K562 (cell line): ENCODE measurements around the gene SLC4A2. TPM values are rescaled to one million over a fixed set of nuclear protein-coding genes. Genes with fewer than 3 reads are reported as not detected.

Source experiments
- ARNT ChIP-seq, 2 experiments: fragments of 450-650 bp; IDR thresholded peaks; 2 replicates each; pipeline ENCODE4 v1.6.1; 2016; ENCODE audit warnings: mild to moderate bottlenecking in 1 of 2
- CTCF ChIP-seq, 3 experiments: IDR thresholded peaks in 2 of 3; conservative IDR thresholded peaks in 1 of 3; 2 replicates each; pipeline ENCODE4 v1.5.1; 2011 to 2012; ENCODE audit warnings: low read length in 3 of 3, mild to moderate bottlenecking in 3 of 3, control low read depth in 2 of 3, improper control_type of control experiment in 1 of 3, inconsistent platforms in 1 of 3, low read depth in 1 of 3, mixed read lengths in 1 of 3, moderate library complexity in 1 of 3; ENCODE audit not compliant: insufficient read depth in 2 of 3
- FOS ChIP-seq: IDR thresholded peaks from 3 replicates; pipeline ENCODE4 v1.6.1; 2011; ENCODE audit not compliant: insufficient read length; ENCODE audit errors: extremely low read depth
- JUN ChIP-seq, 2 experiments: sonication (generic) in 1 of 2; formaldehyde crosslinking in 1 of 2; IDR thresholded peaks; 2 replicates each; pipeline versions ENCODE4 v1.6.1 to v1.8.0; 2012 to 2022; ENCODE audit warnings: borderline replicate concordance in 2 of 2, mild to moderate bottlenecking in 2 of 2, improper control_type of control experiment in 1 of 2, low read depth in 1 of 2, low read length in 1 of 2, missing genetic modification reagents in 1 of 2
- KLF13 ChIP-seq: fragments of 450-650 bp; IDR thresholded peaks from 2 replicates; pipeline ENCODE4 v1.6.1; 2016; ENCODE audit warnings: missing genetic modification characterization, low read depth, mild to moderate bottlenecking, missing compliant biosample characterization, moderate library complexity, borderline replicate concordance
- L3MBTL2 ChIP-seq: fragments of 450-650 bp; IDR thresholded peaks from 2 replicates; pipeline ENCODE4 v1.6.1; 2016; ENCODE audit warnings: mild to moderate bottlenecking, moderate library complexity
- SIX5 ChIP-seq, 2 experiments: IDR thresholded peaks; 2 replicates each; pipeline ENCODE4 v1.6.1; 2011; ENCODE audit warnings: low read length in 2 of 2, borderline replicate concordance in 1 of 2, low read depth in 1 of 2, mild to moderate bottlenecking in 1 of 2, moderate library complexity in 1 of 2; ENCODE audit not compliant: insufficient read depth in 1 of 2
- SMARCC2 ChIP-seq: fragments of 450-650 bp; IDR thresholded peaks from 2 replicates; pipeline ENCODE4 v1.6.1; 2017; ENCODE audit warnings: antibody characterized with exemption, moderate library complexity, mild to moderate bottlenecking, low read depth
- SREBF2 ChIP-seq: sonication (generic); formaldehyde crosslinking; IDR thresholded peaks from 2 replicates; pipeline ENCODE4 v1.4.0; 2020; ENCODE audit warnings: mild to moderate bottlenecking, missing genetic modification reagents
- TOE1 ChIP-seq, 2 experiments: fragments of 450-650 bp in 1 of 2; sonication (generic) in 1 of 2; formaldehyde crosslinking in 1 of 2; IDR thresholded peaks; 2 replicates each; pipeline versions ENCODE4 v1.7.1 to v1.8.0; 2016 to 2022; ENCODE audit warnings: borderline replicate concordance in 2 of 2, mild to moderate bottlenecking in 2 of 2, antibody characterized with exemption in 1 of 2, inconsistent platforms in 1 of 2, low read depth in 1 of 2, missing genetic modification reagents in 1 of 2, moderate library complexity in 1 of 2
- VEZF1 ChIP-seq: fragments of 200-800 bp; sonication (Bioruptor generic); IDR thresholded peaks from 2 replicates; pipeline ENCODE4 v1.6.1; 2017; ENCODE audit warnings: missing genetic modification characterization, missing compliant biosample characterization
- ZBTB33 ChIP-seq: sonication (generic); formaldehyde crosslinking; IDR thresholded peaks from 2 replicates; pipeline ENCODE4 v1.8.1; 2023; ENCODE audit warnings: mild to moderate bottlenecking, missing genetic modification reagents
- polyA plus RNA-seq, 8 experiments: library from polyadenylated mRNA; depleted of rRNA in 4 of 8; stranded (reverse) in 5 of 8; unstranded in 3 of 8; fragments of >200 nt; fragmentation: Nextera tagmentation in 2 of 8; fragmentation: Illumina TruSeq in 1 of 8; extraction: Ambion mirVana in 2 of 8; extraction: Trizol in 1 of 8; gene quantifications; 2 replicates each; pipeline versions ENCODE4 v1.2.1 to v1.2.3, GENCODE V29; 2011 to 2014; ENCODE audit warnings: inconsistent platforms in 1 of 8, missing spikeins in 1 of 8
- total RNA-seq, 7 experiments: library from RNA; depleted of rRNA in 6 of 7; stranded (reverse); fragments of >200 nt in 6 of 7; fragmentation: Illumina TruSeq in 2 of 7; extraction: Trizol in 2 of 7; gene quantifications; 2 replicates each; pipeline versions ENCODE4 v1.2.1 to v1.2.3, GENCODE V29; 2011 to 2021; ENCODE audit warnings: low replicate concordance in 1 of 7
- TF ChIP-seq, protein P1 (sequence below): fragments of 150-350 bp; conservative IDR thresholded peaks from 2 replicates; pipeline ENCODE4 v1.6.1; 2014; ENCODE audit warnings: low read length

Gene SLC4A2
- total and polyA plus RNA-seq, 9 of the 15 experiments (the other 6 are each of a cell fraction or from before 2014, with no cell fraction given) = 11.4 to 375 (median 130) TPM

GRCh38 chr7:151028131-151028947 is 31.1 kb upstream of the SLC4A2 start, which contains the start of gene ABCB8 (continued):
- TF ChIP-seq TOE1 (IDR thresholded peaks at IDR 0.05; ENCODE audit: borderline replicate concordance) (peak; percentile 76; the same call in 1 of the 2 replicates), TOE1 (CRISPR knock-in tag; IDR thresholded peaks at IDR 0.05; ENCODE audit: borderline replicate concordance, low read depth) (0 out of 2 replicates have a peak, but pooled peaks have one; percentile 31), SIX5 (IDR thresholded peaks at IDR 0.05; ENCODE audit: borderline replicate concordance in 1 of 2, insufficient read depth in 1 of 2, low read depth in 1 of 2, low read length in 2 of 2) (peak; percentile 84 to 94), FOS (peak; percentile 100), VEZF1 (CRISPR knock-in tag) (peak; percentile 91), ARNT (IDR thresholded peaks at IDR 0.05) (peak in 1 of 2 experiments; percentile 93; a peak in 2 of 4 replicates), L3MBTL2 (peak; percentile 95), ZBTB33 (CRISPR knock-in tag) (0 out of 2 replicates have a peak, but pooled peaks have one; percentile 53), KLF13 (tag) (peak; percentile 87; the same call in 1 of the 2 replicates), SMARCC2 (no peak), SREBF2 (CRISPR knock-in tag) (peak; percentile 18; the same call in 1 of the 2 replicates), CTCF (IDR thresholded peaks at IDR 0.05 in 2 of 3, conservative IDR thresholded peaks at IDR 0.05 in 1 of 3; ENCODE audit: insufficient read depth in 2 of 3, low read depth in 1 of 3, low read length in 3 of 3) (peak; percentile 92 to 96 (median 93)), JUN (IDR thresholded peaks at IDR 0.05; ENCODE audit: borderline replicate concordance, low read depth, low read length) (peak; percentile 73; the same call in 1 of the 2 replicates), JUN (CRISPR knock-in tag; IDR thresholded peaks at IDR 0.05; ENCODE audit: borderline replicate concordance) (peak; percentile 10; the same call in 1 of the 2 replicates)
- TF ChIP-seq, protein P1, sequence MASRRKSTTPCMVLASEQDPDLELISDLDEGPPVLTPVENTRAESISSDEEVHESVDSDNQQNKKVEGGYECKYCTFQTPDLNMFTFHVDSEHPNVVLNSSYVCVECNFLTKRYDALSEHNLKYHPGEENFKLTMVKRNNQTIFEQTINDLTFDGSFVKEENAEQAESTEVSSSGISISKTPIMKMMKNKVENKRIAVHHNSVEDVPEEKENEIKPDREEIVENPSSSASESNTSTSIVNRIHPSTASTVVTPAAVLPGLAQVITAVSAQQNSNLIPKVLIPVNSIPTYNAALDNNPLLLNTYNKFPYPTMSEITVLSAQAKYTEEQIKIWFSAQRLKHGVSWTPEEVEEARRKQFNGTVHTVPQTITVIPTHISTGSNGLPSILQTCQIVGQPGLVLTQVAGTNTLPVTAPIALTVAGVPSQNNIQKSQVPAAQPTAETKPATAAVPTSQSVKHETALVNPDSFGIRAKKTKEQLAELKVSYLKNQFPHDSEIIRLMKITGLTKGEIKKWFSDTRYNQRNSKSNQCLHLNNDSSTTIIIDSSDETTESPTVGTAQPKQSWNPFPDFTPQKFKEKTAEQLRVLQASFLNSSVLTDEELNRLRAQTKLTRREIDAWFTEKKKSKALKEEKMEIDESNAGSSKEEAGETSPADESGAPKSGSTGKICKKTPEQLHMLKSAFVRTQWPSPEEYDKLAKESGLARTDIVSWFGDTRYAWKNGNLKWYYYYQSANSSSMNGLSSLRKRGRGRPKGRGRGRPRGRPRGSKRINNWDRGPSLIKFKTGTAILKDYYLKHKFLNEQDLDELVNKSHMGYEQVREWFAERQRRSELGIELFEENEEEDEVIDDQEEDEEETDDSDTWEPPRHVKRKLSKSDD = no peak; the same call in 1 of the 2 replicates
